Measurements from ENCODE around the gene FRMD5.
"Not testable (repeated sequence)": the region's sequence is repeated elsewhere in the genome, so short reads cannot be mapped to it uniquely, and the experiment has no call there.

The FRMD5 gene

GRCh38 chr15:44195151-44195740 is at the start of gene FRMD5:
Gene FRMD5, minus strand, starts transcription at chr15:44195271.
- DNase-seq (ENCODE audit: low read depth), result peak; percentile 63

DNA sequence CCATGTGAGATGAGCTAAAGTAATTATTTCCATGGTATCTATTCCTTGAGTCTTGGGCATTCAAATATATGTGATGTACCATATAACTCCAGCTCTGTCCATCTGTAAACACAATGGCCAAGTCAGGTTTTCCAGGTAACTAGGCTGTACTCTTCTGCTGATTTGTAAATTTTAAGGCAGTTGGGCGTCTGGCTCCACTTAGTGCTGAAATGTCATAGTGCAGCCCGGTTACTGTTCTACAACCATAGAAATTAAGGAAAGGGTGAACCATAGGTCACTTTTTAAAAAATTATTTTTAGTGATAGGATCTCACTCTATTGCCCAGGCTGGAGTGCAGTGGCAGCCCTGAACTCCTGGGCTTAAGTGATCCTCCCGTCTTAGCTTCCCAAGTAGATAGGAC is 48.8 kb upstream of the FRMD5 start:
- no peak for DNase-seq (ENCODE audit: low read depth)

- peak; percentile 13 for DNase-seq (ENCODE audit: low read depth)
These were observed 48.1 kb upstream of the FRMD5 start for GRCh38 chr15:44243141-44243540.

GRCh38 chr15:44231842-44232241 is 36.8 kb upstream of the FRMD5 start:
- no peak for DNase-seq (ENCODE audit: low read depth)

DNA sequence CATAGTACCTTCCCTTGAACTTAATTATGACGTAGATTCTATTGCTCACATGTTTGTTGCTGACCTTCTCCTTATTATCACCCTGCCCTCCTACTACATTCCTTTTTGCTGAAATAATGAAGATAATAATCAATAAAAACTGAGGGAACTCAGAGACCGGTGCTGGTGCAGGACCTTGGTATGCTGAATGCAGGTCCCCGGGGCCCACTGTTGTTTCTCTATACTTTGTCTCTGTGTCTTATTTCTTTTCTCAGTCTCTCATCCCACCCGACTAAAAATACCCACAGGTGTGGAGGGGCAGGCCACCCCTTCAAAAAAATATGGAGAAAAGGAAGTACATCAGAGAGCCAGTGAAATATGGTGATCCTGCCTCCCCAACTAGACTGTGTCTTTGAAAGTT is 34.2 kb upstream of the FRMD5 start:
- not testable (repeated sequence) for DNase-seq (ENCODE audit: low read depth)

- DNase-seq (ENCODE audit: low read depth), result no peak
These were observed 32.5 kb upstream of the FRMD5 start for GRCh38 chr15:44227584-44227983.

DNA sequence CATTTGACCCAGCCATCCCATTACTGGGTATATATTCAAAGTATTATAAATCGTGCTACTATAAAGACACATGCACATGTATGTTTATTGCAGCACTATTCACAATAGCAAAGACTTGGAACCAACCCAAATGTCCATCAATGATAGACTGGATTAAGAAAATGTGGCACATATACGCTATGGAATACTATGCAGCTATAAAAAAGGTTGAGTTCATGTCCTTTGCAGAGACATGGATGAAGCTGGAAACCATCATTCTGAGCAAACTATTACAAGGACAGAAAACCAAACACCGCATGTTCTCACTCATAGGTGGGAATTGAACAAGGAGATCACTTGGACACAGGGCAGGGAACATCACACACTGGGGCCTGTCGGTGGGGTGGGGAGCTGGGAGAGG is 31.9 kb upstream of the FRMD5 start:
- DNase-seq (ENCODE audit: low read depth), result not testable (repeated sequence)

- DNase-seq (ENCODE audit: low read depth), result no peak
These were observed 27.4 kb upstream of the FRMD5 start for GRCh38 chr15:44222478-44222877.

DNA sequence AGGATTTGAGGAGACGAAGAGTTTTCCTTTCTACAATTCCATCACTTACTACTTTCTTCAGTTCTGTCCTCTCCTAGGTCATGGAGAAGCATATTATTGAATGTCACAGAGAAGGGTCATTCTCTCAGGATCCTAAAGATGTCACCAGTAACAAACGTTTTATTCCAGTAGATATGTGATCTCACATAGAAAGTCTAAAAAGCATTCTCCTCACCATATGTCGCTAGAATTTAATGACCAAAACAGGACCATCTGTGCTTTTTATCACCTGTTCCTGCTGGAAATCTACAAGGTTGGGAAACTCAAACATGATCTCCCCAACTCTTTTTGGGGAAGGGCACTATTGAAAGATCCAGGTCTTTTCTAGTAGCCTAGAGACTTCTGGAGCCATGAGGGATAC is 24.0 kb upstream of the FRMD5 start:
- DNase-seq (ENCODE audit: low read depth), result no peak

- DNase-seq (ENCODE audit: low read depth), result no peak
These were observed 21.9 kb upstream of the FRMD5 start for GRCh38 chr15:44216958-44217357.

DNA sequence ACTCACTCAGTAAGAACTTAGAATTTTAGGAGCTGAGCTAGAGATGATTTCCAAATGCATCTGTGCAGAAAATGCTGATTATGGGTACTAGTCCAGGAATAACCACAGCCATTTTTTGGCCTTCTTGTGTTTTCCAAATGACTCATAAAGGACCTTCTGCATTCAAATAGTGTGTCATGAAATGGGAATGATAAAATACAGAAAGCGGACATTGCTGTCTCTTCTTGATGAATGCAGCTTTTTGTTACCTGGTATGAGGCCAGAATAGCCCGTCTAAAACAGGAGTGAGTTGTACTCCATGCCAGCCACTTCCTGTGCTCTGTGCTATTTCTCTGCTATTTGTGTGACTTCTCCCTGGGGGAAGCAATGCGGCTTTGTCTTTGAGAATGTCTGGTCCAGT is 20.5 kb upstream of the FRMD5 start:
- peak; percentile 42 for DNase-seq (ENCODE audit: low read depth)

DNA sequence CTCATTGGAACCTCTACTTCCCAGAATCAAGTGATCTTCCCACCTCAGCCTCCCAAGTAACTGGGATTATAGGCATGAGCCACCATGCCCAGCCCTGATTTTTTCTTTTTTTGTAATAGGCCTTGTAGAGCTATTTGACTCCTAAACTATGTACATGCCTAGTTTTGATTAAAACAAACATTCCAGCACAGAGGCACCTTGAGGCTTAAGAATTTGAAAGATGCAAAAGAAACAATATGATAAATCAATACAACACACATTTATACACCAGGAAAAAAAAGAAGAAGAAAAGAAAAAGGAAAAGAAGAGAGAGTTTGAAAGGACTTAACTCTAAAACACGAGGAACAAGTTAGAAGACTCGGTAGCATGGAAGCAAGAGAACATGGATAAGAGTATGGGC is 13.9 kb upstream of the FRMD5 start:
- DNase-seq (ENCODE audit: low read depth), result no peak

DNA sequence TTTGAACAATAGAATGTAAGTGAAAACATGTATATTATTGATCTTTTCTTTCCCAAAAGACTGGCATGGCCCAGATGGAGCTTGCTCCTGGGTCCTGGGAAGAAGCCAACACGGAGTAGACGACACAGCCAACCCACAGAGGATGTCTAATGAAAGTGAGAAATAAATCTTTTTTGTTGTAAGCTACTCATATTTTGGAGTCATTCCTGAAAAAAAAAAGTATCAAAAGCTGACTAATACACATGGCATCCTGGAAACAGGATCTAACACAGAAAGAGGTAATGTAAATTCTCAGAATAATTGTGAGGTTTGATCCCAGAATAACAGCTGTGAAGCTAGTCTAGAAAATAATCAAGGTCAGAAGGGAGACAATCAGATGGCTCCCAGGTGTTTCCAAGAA is 12.6 kb upstream of the FRMD5 start:
- no peak for DNase-seq (ENCODE audit: low read depth)

DNA sequence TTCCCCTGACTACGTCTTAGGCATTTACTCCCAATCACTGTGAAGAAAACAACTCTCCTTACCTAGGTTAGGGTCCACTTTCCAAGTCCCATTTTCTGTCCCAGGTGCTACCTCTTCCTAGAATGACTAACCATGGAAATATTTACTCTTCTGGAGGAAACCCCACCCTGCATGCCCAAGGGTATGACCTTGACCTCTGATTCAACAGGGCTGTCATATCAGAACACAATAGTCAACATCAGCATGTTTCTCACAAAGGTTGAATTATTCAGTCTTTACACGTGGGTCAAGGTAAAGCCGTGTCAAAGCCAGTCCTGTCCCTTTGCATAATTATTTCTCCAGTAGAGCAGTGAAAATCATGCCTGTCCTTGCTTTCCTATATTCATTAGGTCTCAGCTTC is 4.3 kb upstream of the FRMD5 start:
- DNase-seq (ENCODE audit: low read depth), result no peak

GRCh38 chr15:44194323-44195150 is 534 bp downstream of the FRMD5 start:
- DNase-seq (ENCODE audit: low read depth), result no peak

GRCh38 chr15:44193651-44194322 is 1.3 kb downstream of the FRMD5 start:
- DNase-seq (ENCODE audit: low read depth), result no peak

GRCh38 chr15:44188795-44189194 is 6.3 kb downstream of the FRMD5 start:
- no peak for DNase-seq (ENCODE audit: low read depth)

GRCh38 chr15:44186705-44187104 is 8.4 kb downstream of the FRMD5 start:
- DNase-seq (ENCODE audit: low read depth), result no peak

DNA sequence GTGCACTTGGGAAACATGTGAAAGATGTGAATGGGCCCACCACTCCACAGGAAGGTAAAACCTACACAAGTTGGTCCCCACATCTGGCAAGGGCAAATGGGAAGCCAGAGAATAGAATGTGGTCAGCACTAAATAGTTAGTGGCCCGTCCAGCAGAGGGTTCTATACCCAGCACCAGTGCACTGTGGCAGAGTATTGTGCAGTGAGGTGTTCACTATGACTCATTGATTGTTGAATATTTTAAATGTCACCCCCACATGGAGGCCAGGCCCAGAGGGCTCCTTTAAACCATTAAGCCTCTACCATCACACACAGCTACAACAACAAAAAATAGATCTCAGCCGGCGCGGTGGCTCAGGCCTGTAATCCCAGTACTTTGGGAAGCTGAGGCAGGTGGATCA is 11.7 kb downstream of the FRMD5 start:
- DNase-seq (ENCODE audit: low read depth), result no peak

DNA sequence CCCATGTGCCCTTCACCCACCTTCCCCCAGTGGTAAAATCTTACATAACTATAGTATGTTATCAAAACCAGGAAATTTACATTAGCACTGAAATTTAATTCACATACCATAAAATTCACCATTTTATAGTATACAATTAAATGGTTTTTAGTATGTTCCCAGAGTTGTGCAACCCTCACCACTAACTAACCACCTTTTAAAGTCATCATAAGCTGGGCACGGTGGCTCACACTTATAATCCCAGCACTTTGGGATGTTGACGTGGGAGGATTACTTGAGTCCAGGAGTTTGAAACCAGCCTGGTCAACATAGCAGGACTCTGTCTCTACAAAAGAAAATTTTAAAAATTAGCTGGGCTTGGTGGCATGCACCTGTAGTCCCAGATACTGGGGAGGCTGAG is 13.7 kb downstream of the FRMD5 start:
- DNase-seq (ENCODE audit: low read depth), result no peak

GRCh38 chr15:44177139-44177538 is 17.9 kb downstream of the FRMD5 start:
- DNase-seq (ENCODE audit: low read depth), result no peak

DNA sequence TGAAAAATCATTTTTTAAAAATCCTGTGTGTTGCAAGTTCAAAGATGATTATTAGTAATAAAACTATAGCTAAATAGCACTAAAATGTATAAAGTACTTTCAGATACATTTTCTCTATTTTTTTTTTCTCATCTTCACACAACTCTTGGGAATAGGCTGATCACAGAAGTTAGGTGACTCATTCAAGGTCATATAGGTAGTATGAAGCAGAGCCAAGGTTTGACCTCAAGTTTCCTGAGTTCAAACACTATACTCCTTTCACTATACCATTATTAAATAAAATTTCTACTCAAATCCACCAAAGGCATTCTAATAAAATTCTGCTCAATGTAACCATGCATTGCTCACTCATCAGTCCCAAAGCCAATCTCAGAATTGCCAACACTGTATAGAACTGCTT is 21.3 kb downstream of the FRMD5 start:
- DNase-seq (ENCODE audit: low read depth), result no peak

GRCh38 chr15:44163370-44163769 is 31.7 kb downstream of the FRMD5 start:
- DNase-seq (ENCODE audit: low read depth), result no peak

All from fibroblast of the conjunctiva (primary cell).